GM23338 (cell line): ENCODE measurements around the gene MAPK7. TPM values are rescaled to one million over a fixed set of nuclear protein-coding genes. Genes with fewer than 3 reads are reported as not detected.

ENCODE experiments used
- ATAC-seq: fragments of 200-7000 bp; cut with Tn5 transposase; 3 replicates; pipeline ENCODE4 v1.9.1; 2020
- DNase-seq: peaks from one replicate; pipeline ENCODE4 v3.0.0-alpha.2; 2015; ENCODE audit warnings: low spot score
- H2AFZ ChIP-seq: fragments of 200-600 bp; sonication (generic); 2 replicates; pipeline ENCODE4 v1.8.0; 2016; ENCODE audit warnings: antibody characterized with exemption, mild to moderate bottlenecking, moderate library complexity
- H3F3A ChIP-seq: fragments of 200-600 bp; sonication (generic); replicated peaks from 2 replicates; pipeline ENCODE4 v1.8.0; 2017; ENCODE audit warnings: antibody characterized with exemption, mixed run types, low read depth
- H3K27ac ChIP-seq: fragments of 200-600 bp; sonication (generic); 2 replicates; pipeline ENCODE4 v1.6.1; 2016; ENCODE audit warnings: low read depth
- H3K27me3 ChIP-seq: fragments of 200-600 bp; sonication (generic); 2 replicates; pipeline ENCODE4 v1.8.0; 2016; ENCODE audit warnings: mild to moderate bottlenecking, mixed run types, moderate library complexity; ENCODE audit not compliant: insufficient read depth
- H3K36me3 ChIP-seq: fragments of 200-600 bp; sonication (generic); 2 replicates; pipeline ENCODE4 v1.8.0; 2016; ENCODE audit warnings: mild to moderate bottlenecking; ENCODE audit not compliant: insufficient read depth
- H3K4me1 ChIP-seq: fragments of 200-600 bp; sonication (generic); 2 replicates; pipeline ENCODE4 v1.8.0; 2016; ENCODE audit warnings: mild to moderate bottlenecking, moderate library complexity; ENCODE audit not compliant: insufficient read depth
- H3K4me2 ChIP-seq: fragments of 200-600 bp; sonication (generic); 2 replicates; pipeline ENCODE4 v1.7.1; 2017; ENCODE audit warnings: mixed run types
- H3K4me3 ChIP-seq: fragments of 200-600 bp; sonication (generic); 2 replicates; pipeline ENCODE4 v1.6.1; 2016; ENCODE audit warnings: mixed run types
- H3K79me2 ChIP-seq: fragments of 200-600 bp; sonication (generic); replicated peaks from 2 replicates; pipeline ENCODE4 v1.8.0; 2017; ENCODE audit warnings: mild to moderate bottlenecking; ENCODE audit not compliant: insufficient read depth
- H3K9me2 ChIP-seq: fragments of 200-600 bp; sonication (generic); 2 replicates; pipeline ENCODE4 v1.8.0; 2017; ENCODE audit not compliant: insufficient read depth
- H4K20me1 ChIP-seq: fragments of 200-600 bp; sonication (generic); replicated peaks from 2 replicates; pipeline ENCODE4 v1.8.0; 2017; ENCODE audit warnings: mild to moderate bottlenecking; ENCODE audit not compliant: insufficient read depth
- H3K27ac Mint-ChIP-seq: 2 replicates; pipeline ENCODE4 v1.8.0; 2020; ENCODE audit warnings: inconsistent platforms, mild to moderate bottlenecking, moderate library complexity, mixed read lengths
- H3K27me3 Mint-ChIP-seq: 3 replicates; pipeline ENCODE4 v1.8.0; 2022; ENCODE audit warnings: low read depth, mild to moderate bottlenecking, moderate library complexity, mixed read lengths, inconsistent platforms; ENCODE audit not compliant: insufficient read depth, poor library complexity
- H3K36me3 Mint-ChIP-seq: 3 replicates; pipeline ENCODE4 v1.8.0; 2021; ENCODE audit warnings: low read depth, mild to moderate bottlenecking, inconsistent platforms, moderate library complexity, mixed read lengths
- H3K4me1 Mint-ChIP-seq: 3 replicates; pipeline ENCODE4 v1.8.0; 2020; ENCODE audit warnings: mild to moderate bottlenecking, inconsistent platforms, mixed read lengths
- H3K4me3 Mint-ChIP-seq: 3 replicates; pipeline ENCODE4 v1.8.0; 2021; ENCODE audit warnings: moderate library complexity, mild to moderate bottlenecking, inconsistent platforms, mixed read lengths
- H3K9me3 Mint-ChIP-seq: 3 replicates; pipeline ENCODE4 v1.8.0; 2020; ENCODE audit warnings: moderate library complexity, mild to moderate bottlenecking, inconsistent platforms, mixed read lengths
- CREB1 ChIP-seq: fragments of 250-450 bp; sonication (Bioruptor Pico); IDR thresholded peaks from 2 replicates; pipeline ENCODE4 v1.5.0; 2020; ENCODE audit warnings: low read depth, mild to moderate bottlenecking, moderate library complexity
- EZH2 ChIP-seq: fragments of 200-600 bp; sonication (generic); IDR thresholded peaks from one replicate; pipeline ENCODE4 v1.8.0; 2017; ENCODE audit warnings: antibody characterized with exemption, mild to moderate bottlenecking, low read depth; ENCODE audit not compliant: unreplicated experiment
- EZH2phosphoT487 ChIP-seq: fragments of 200-600 bp; sonication (generic); IDR thresholded peaks from one replicate; pipeline ENCODE4 v1.8.1; 2018; ENCODE audit warnings: antibody characterized with exemption; ENCODE audit not compliant: unreplicated experiment
- NANOG ChIP-seq: IDR thresholded peaks from 2 replicates; pipeline ENCODE4 v1.6.1; 2016; ENCODE audit warnings: antibody characterized with exemption, borderline replicate concordance
- STAT1 ChIP-seq: IDR thresholded peaks from one replicate; pipeline ENCODE4 v1.6.1; 2016; ENCODE audit warnings: antibody characterized with exemption; ENCODE audit not compliant: unreplicated experiment
- ZNF114 ChIP-seq: fragments of 250-450 bp; sonication (Bioruptor Pico); IDR thresholded peaks from 2 replicates; pipeline ENCODE4 v1.5.0; 2020; ENCODE audit warnings: mild to moderate bottlenecking, moderate library complexity
- ZNF331 ChIP-seq: fragments of 250-450 bp; sonication (Bioruptor Pico); IDR thresholded peaks from 2 replicates; pipeline ENCODE4 v1.5.0; 2020; ENCODE audit warnings: low read depth, mild to moderate bottlenecking, moderate library complexity
- long read RNA-seq: library from polyadenylated mRNA; unstranded; transcript quantifications from one replicate; pipeline ENCODE4 v2.0.0, GENCODE V29; 2020; ENCODE audit not compliant: unreplicated experiment
- polyA plus RNA-seq: library from polyadenylated mRNA; unstranded; fragments of >200 nt; fragmentation: Nextera tagmentation; extraction: Ambion mirVana; gene quantifications from 2 replicates; pipeline ENCODE4 v1.2.1, GENCODE V29; 2016
- total RNA-seq: library from RNA; depleted of rRNA; stranded (reverse); fragments of >200 nt; shearing (Covaris generic); gene quantifications from 2 replicates; pipeline ENCODE4 v1.2.3, GENCODE V29; 2014; rRNA removed
- TF ChIP-seq, protein P1 (sequence below), 2 experiments: fragments of 200-600 bp in 1 of 2; sonication (generic) in 1 of 2; conservative IDR thresholded peaks; 2 replicates each; pipeline versions ENCODE4 v1.5.1 to v1.6.1; 2016 to 2017; ENCODE audit warnings: antibody characterized with exemption in 2 of 2, low read depth in 2 of 2, mild to moderate bottlenecking in 2 of 2, moderate library complexity in 1 of 2
- TF ChIP-seq, protein P2 (sequence below): IDR thresholded peaks from one replicate; pipeline ENCODE4 v1.6.1; 2018; ENCODE audit warnings: antibody characterized with exemption; ENCODE audit not compliant: unreplicated experiment
- TF ChIP-seq, protein P3 (sequence below): IDR thresholded peaks from 2 replicates; pipeline ENCODE4 v1.6.1; 2016; ENCODE audit warnings: antibody characterized with exemption

Gene MAPK7
- total RNA-seq, result 40.8 and 53.1 TPM in 2 replicates
- 15.5 and 15.6 TPM in 2 replicates for polyA plus RNA-seq
- long read RNA-seq, full-length matches to known transcripts, result 3 of 5 reads
- long read RNA-seq, partial matches to known transcripts, result 1 of 5 reads
- long read RNA-seq, other reads (novel, unspliced or antisense), result 1 of 5 reads

DNA sequence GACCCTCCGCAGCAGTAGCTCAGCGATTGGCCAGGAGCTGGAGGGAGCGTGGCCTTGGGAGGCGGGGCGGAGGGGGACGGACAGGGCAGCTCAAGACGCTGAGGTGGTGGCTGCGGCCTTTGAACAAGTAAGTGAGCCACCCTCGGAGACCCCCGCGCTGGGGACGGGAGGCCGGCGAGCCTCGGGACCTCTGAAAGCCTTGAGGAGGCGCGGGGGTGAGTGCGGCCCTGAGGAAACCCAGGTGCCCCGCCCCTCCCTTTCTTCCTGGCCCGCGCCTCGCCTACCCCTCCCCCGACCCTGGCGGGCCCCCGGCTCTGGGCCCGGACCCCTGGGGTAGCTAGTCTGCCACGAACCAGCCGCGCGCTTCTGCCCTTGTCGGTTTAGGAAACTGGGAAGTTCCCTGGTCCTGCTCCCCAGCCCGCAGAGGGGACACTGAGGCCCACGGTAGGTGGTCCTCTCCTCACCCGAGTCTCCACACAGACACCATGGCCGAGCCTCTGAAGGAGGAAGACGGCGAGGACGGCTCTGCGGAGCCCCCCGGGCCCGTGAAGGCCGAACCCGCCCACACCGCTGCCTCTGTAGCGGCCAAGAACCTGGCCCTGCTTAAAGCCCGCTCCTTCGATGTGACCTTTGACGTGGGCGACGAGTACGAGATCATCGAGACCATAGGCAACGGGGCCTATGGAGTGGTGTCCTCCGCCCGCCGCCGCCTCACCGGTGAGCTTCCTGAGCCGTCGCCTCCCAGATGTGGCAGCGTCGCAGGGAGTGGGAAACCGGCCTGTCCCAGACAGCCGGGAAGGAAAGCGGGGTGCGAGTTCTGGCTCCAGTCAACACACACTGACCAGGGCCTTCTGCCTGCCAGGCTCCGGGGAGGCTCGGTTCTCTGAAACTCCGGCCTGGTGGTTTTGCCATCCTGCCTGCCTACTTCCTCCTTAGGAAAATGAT is at the start of gene MAPK7:
Gene MAPK7, plus strand, starts transcription at position 83 of the 945 bp plus-strand sequence. Its CDS starts 403 bp downstream, at position 486.
- peak; percentile 42 for DNase-seq
- H3K27ac Mint-ChIP-seq, result peak within 1 kb of the TSS; percentile 99
- H3K4me1 ChIP-seq, result peaks cover 4% of the 10 kb centered on the region
- H3K4me2 ChIP-seq, result peak within 1 kb of the TSS; percentile 94
- TF ChIP-seq EZH2 (no peak), NANOG (no peak), ZNF114 (CRISPR knock-in tag) (no peak), ZNF331 (no peak), EZH2phosphoT487 (no peak), CREB1 (CRISPR knock-in tag) (no peak), STAT1 (no peak)
- TF ChIP-seq, protein P1, sequence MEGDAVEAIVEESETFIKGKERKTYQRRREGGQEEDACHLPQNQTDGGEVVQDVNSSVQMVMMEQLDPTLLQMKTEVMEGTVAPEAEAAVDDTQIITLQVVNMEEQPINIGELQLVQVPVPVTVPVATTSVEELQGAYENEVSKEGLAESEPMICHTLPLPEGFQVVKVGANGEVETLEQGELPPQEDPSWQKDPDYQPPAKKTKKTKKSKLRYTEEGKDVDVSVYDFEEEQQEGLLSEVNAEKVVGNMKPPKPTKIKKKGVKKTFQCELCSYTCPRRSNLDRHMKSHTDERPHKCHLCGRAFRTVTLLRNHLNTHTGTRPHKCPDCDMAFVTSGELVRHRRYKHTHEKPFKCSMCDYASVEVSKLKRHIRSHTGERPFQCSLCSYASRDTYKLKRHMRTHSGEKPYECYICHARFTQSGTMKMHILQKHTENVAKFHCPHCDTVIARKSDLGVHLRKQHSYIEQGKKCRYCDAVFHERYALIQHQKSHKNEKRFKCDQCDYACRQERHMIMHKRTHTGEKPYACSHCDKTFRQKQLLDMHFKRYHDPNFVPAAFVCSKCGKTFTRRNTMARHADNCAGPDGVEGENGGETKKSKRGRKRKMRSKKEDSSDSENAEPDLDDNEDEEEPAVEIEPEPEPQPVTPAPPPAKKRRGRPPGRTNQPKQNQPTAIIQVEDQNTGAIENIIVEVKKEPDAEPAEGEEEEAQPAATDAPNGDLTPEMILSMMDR (conservative IDR thresholded peaks at IDR 0.05; ENCODE audit: low read depth in 2 of 2), result no peak
- TF ChIP-seq, protein P2, sequence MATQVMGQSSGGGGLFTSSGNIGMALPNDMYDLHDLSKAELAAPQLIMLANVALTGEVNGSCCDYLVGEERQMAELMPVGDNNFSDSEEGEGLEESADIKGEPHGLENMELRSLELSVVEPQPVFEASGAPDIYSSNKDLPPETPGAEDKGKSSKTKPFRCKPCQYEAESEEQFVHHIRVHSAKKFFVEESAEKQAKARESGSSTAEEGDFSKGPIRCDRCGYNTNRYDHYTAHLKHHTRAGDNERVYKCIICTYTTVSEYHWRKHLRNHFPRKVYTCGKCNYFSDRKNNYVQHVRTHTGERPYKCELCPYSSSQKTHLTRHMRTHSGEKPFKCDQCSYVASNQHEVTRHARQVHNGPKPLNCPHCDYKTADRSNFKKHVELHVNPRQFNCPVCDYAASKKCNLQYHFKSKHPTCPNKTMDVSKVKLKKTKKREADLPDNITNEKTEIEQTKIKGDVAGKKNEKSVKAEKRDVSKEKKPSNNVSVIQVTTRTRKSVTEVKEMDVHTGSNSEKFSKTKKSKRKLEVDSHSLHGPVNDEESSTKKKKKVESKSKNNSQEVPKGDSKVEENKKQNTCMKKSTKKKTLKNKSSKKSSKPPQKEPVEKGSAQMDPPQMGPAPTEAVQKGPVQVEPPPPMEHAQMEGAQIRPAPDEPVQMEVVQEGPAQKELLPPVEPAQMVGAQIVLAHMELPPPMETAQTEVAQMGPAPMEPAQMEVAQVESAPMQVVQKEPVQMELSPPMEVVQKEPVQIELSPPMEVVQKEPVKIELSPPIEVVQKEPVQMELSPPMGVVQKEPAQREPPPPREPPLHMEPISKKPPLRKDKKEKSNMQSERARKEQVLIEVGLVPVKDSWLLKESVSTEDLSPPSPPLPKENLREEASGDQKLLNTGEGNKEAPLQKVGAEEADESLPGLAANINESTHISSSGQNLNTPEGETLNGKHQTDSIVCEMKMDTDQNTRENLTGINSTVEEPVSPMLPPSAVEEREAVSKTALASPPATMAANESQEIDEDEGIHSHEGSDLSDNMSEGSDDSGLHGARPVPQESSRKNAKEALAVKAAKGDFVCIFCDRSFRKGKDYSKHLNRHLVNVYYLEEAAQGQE, result no peak
- TF ChIP-seq, protein P3, sequence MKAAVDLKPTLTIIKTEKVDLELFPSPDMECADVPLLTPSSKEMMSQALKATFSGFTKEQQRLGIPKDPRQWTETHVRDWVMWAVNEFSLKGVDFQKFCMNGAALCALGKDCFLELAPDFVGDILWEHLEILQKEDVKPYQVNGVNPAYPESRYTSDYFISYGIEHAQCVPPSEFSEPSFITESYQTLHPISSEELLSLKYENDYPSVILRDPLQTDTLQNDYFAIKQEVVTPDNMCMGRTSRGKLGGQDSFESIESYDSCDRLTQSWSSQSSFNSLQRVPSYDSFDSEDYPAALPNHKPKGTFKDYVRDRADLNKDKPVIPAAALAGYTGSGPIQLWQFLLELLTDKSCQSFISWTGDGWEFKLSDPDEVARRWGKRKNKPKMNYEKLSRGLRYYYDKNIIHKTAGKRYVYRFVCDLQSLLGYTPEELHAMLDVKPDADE, result no peak
- peak; percentile 44 for ATAC-seq
- peaks cover 10% of the 10 kb centered on the region for H3K36me3 ChIP-seq
- peak within 1 kb of the TSS; percentile 98 for H3K27ac ChIP-seq
- H3K36me3 Mint-ChIP-seq, result peaks cover 45% of the 10 kb centered on the region
- H3K4me3 Mint-ChIP-seq, result peak within 1 kb of the TSS; percentile 97
- H3K4me3 ChIP-seq, result peak within 1 kb of the TSS; percentile 75
- H3K9me2 ChIP-seq, result no peaks in the 10 kb centered on the region
- H3K79me2 ChIP-seq, result peaks cover 32% of the 10 kb centered on the region
- H3K9me3 Mint-ChIP-seq, result no peaks in the 10 kb centered on the region
- H3K27me3 Mint-ChIP-seq, result peaks cover 13% of the 10 kb centered on the region
- peaks cover 13% of the 10 kb centered on the region for H3K4me1 Mint-ChIP-seq
- H4K20me1 ChIP-seq, result peaks cover 13% of the 10 kb centered on the region
- H3K27me3 ChIP-seq, result no peaks in the 10 kb centered on the region
- peaks cover 11% of the 10 kb centered on the region; the same call in 1 of the 2 replicates for H3F3A ChIP-seq
- peak within 1 kb of the TSS; percentile 80 for H2AFZ ChIP-seq
